ENCODE data around the gene GGACT.

- TF ChIP-seq, protein P1, sequence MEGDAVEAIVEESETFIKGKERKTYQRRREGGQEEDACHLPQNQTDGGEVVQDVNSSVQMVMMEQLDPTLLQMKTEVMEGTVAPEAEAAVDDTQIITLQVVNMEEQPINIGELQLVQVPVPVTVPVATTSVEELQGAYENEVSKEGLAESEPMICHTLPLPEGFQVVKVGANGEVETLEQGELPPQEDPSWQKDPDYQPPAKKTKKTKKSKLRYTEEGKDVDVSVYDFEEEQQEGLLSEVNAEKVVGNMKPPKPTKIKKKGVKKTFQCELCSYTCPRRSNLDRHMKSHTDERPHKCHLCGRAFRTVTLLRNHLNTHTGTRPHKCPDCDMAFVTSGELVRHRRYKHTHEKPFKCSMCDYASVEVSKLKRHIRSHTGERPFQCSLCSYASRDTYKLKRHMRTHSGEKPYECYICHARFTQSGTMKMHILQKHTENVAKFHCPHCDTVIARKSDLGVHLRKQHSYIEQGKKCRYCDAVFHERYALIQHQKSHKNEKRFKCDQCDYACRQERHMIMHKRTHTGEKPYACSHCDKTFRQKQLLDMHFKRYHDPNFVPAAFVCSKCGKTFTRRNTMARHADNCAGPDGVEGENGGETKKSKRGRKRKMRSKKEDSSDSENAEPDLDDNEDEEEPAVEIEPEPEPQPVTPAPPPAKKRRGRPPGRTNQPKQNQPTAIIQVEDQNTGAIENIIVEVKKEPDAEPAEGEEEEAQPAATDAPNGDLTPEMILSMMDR (IDR thresholded peaks at IDR 0.05), result no peak
- TF ChIP-seq POLR2A (IDR thresholded peaks at IDR 0.05), result no peak
Measured at GRCh38 chr13:100602493-100603111, 14.0 kb upstream of the GGACT start.

All from body of pancreas (tissue), 4 donors.